Neural cell (in vitro differentiated cells): ENCODE data around the gene FYN. TPM values are rescaled to one million over a fixed set of nuclear protein-coding genes. Genes with fewer than 3 reads are reported as not detected.

Experiments used
- H2AFZ ChIP-seq: fragments of 200-600, 300-800 bp; sonication (generic), shearing (Covaris generic); 2 replicates; pipeline ENCODE4 v1.6.0; 2014; ENCODE audit warnings: low read depth, mild to moderate bottlenecking, antibody characterized with exemption, low read length, moderate library complexity
- H3F3A ChIP-seq: fragments of 200-600 bp; shearing (Covaris generic); 2 replicates; pipeline ENCODE4 v1.6.1; 2016; ENCODE audit warnings: mild to moderate bottlenecking, moderate library complexity, mixed read lengths, antibody characterized with exemption, low read length; ENCODE audit not compliant: insufficient read depth, poor library complexity, severe bottlenecking
- H3K27ac ChIP-seq: fragments of 200-600, 300-800 bp; sonication (generic), shearing (Covaris generic); 2 replicates; pipeline ENCODE4 v1.5.1; 2014; ENCODE audit warnings: mild to moderate bottlenecking, low read length, moderate library complexity
- H3K27me3 ChIP-seq: fragments of 300-800, 200-600 bp; sonication (generic), shearing (Covaris generic); 2 replicates; pipeline ENCODE4 v1.6.0; 2014; ENCODE audit warnings: mild to moderate bottlenecking, low read depth, low read length, moderate library complexity; ENCODE audit not compliant: insufficient read depth
- H3K36me3 ChIP-seq: fragments of 300-800, 200-600 bp; sonication (generic), shearing (Covaris generic); 2 replicates; pipeline ENCODE4 v1.5.1; 2014; ENCODE audit warnings: mild to moderate bottlenecking, antibody characterized with exemption, low read length, moderate library complexity; ENCODE audit not compliant: insufficient read depth
- H3K4me2 ChIP-seq: fragments of 300-800, 200-600 bp; sonication (generic), shearing (Covaris generic); 2 replicates; pipeline ENCODE4 v1.6.0; 2014; ENCODE audit warnings: mild to moderate bottlenecking, low read length
- H3K4me3 ChIP-seq: fragments of 300-800, 200-600 bp; sonication (generic), shearing (Covaris generic); 2 replicates; pipeline ENCODE4 v1.5.1; 2014; ENCODE audit warnings: mild to moderate bottlenecking, low read length, moderate library complexity
- H3K79me2 ChIP-seq: fragments of 200-600 bp; shearing (Covaris generic); replicated peaks from 2 replicates; pipeline ENCODE4 v1.6.0; 2014; ENCODE audit warnings: mild to moderate bottlenecking, low read length, moderate library complexity; ENCODE audit not compliant: insufficient read depth
- H3K9ac ChIP-seq: fragments of 300-800, 200-600 bp; sonication (generic), shearing (Covaris generic); 2 replicates; pipeline ENCODE4 v1.6.1; 2016; ENCODE audit warnings: mild to moderate bottlenecking, low read length, mixed read lengths
- H3K9me2 ChIP-seq: fragments of 200-600 bp; shearing (Covaris generic); 2 replicates; pipeline ENCODE4 v1.6.1; 2016; ENCODE audit warnings: mild to moderate bottlenecking, low read length, mixed read lengths; ENCODE audit not compliant: insufficient read depth
- H3K9me3 ChIP-seq: fragments of 200-600, 300-800 bp; sonication (generic), shearing (Covaris generic); 2 replicates; pipeline ENCODE4 v1.6.1; 2016; ENCODE audit warnings: mild to moderate bottlenecking, mixed run types, low read length, moderate library complexity, mixed read lengths
- H4K20me1 ChIP-seq: fragments of 200-600 bp; shearing (Covaris generic); 2 replicates; pipeline ENCODE4 v1.6.1; 2016; ENCODE audit warnings: mild to moderate bottlenecking, mixed run types; ENCODE audit not compliant: insufficient read depth
- EP300 ChIP-seq: fragments of 450-650 bp; conservative IDR thresholded peaks from 2 replicates; pipeline ENCODE4 v1.6.1; 2014; ENCODE audit warnings: antibody characterized with exemption, mild to moderate bottlenecking, moderate library complexity; ENCODE audit not compliant: poor library complexity, severe bottlenecking
- EZH2 ChIP-seq: fragments of 200-600, 300-800 bp; shearing (Covaris generic), sonication (generic); IDR thresholded peaks from 2 replicates; pipeline ENCODE4 v1.6.1; 2014; ENCODE audit warnings: antibody characterized with exemption, low read length, borderline replicate concordance, mild to moderate bottlenecking; ENCODE audit not compliant: insufficient read depth, poor library complexity, severe bottlenecking
- MXI1 ChIP-seq: fragments of 450-650 bp; conservative IDR thresholded peaks from 2 replicates; pipeline ENCODE4 v1.6.1; 2014; ENCODE audit warnings: antibody characterized with exemption, mild to moderate bottlenecking; ENCODE audit not compliant: poor library complexity, severe bottlenecking
- POLR2AphosphoS5 ChIP-seq: IDR thresholded peaks from 2 replicates; pipeline ENCODE4 v1.6.1; 2012
- RAD21 ChIP-seq: fragments of 450-650 bp; conservative IDR thresholded peaks from 2 replicates; pipeline ENCODE4 v1.6.1; 2014; ENCODE audit warnings: antibody characterized with exemption, mild to moderate bottlenecking, moderate library complexity
- REST ChIP-seq: IDR thresholded peaks from 2 replicates; pipeline ENCODE4 v1.6.1; 2012; ENCODE audit warnings: borderline replicate concordance
- SMC3 ChIP-seq: fragments of 450-650 bp; conservative IDR thresholded peaks from 2 replicates; pipeline ENCODE4 v1.6.1; 2014; ENCODE audit warnings: antibody characterized with exemption, mild to moderate bottlenecking, moderate library complexity; ENCODE audit not compliant: poor library complexity
- TAF1 ChIP-seq: IDR thresholded peaks from 2 replicates; pipeline ENCODE4 v1.6.1; 2012; ENCODE audit warnings: low read depth
- polyA plus RNA-seq: library from polyadenylated mRNA; depleted of rRNA; stranded (reverse); fragments of >200 nt; gene quantifications from 2 replicates; pipeline ENCODE4 v1.2.3, GENCODE V29; 2014
- TF ChIP-seq, protein P1 (sequence below): fragments of 450-650 bp; IDR thresholded peaks from 2 replicates; pipeline ENCODE4 v1.5.1; 2014; ENCODE audit warnings: antibody characterized with exemption, mild to moderate bottlenecking, moderate library complexity; ENCODE audit not compliant: poor library complexity, severe bottlenecking

Gene FYN
- polyA plus RNA-seq, 1 donor from 2014 or later, result 277 TPM

DNA sequence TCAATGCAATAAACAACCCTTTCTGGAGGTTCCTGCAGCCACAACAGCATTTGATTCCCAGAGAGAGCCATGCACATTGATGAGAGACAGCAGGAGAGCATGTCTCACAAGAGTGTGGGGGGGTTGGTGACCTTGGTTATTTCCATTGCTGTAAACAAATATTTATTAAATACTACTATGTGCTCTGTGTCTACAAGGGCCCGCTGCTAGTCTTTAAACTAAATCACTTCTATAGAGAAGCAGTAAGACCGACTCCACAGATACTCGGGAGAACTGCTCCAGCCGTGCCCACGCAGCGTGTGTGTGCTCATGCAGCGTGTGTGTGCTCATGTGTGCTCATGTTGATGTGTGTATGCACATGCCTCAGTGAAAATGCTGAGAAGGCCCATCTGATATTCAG is 184.9 kb downstream of the FYN start:
- Histone ChIP-seq H4K20me1 (no peaks in the 10 kb centered on the region), H2AFZ (no peak overlapping the region), H3K9me2 (no peaks in the 10 kb centered on the region), H3K27me3 (no peaks in the 10 kb centered on the region), H3F3A (peaks cover 17% of the 10 kb centered on the region), H3K36me3 (peaks cover 20% of the 10 kb centered on the region), H3K27ac (no peak overlapping the region), H3K4me3 (no peak overlapping the region), H3K9ac (no peak overlapping the region), H3K4me2 (no peak overlapping the region), H3K79me2 (no peaks in the 10 kb centered on the region), H3K9me3 (no peaks in the 10 kb centered on the region)
- no peak for TF ChIP-seq RAD21
- no peak for TF ChIP-seq MXI1
- TF ChIP-seq REST, result no peak
- TF ChIP-seq SMC3, result no peak
- TF ChIP-seq, protein P1, sequence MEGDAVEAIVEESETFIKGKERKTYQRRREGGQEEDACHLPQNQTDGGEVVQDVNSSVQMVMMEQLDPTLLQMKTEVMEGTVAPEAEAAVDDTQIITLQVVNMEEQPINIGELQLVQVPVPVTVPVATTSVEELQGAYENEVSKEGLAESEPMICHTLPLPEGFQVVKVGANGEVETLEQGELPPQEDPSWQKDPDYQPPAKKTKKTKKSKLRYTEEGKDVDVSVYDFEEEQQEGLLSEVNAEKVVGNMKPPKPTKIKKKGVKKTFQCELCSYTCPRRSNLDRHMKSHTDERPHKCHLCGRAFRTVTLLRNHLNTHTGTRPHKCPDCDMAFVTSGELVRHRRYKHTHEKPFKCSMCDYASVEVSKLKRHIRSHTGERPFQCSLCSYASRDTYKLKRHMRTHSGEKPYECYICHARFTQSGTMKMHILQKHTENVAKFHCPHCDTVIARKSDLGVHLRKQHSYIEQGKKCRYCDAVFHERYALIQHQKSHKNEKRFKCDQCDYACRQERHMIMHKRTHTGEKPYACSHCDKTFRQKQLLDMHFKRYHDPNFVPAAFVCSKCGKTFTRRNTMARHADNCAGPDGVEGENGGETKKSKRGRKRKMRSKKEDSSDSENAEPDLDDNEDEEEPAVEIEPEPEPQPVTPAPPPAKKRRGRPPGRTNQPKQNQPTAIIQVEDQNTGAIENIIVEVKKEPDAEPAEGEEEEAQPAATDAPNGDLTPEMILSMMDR, result no peak
- no peak for TF ChIP-seq TAF1
- no peak for TF ChIP-seq POLR2AphosphoS5
- no peak for TF ChIP-seq EZH2
- TF ChIP-seq EP300, result no peak

DNA sequence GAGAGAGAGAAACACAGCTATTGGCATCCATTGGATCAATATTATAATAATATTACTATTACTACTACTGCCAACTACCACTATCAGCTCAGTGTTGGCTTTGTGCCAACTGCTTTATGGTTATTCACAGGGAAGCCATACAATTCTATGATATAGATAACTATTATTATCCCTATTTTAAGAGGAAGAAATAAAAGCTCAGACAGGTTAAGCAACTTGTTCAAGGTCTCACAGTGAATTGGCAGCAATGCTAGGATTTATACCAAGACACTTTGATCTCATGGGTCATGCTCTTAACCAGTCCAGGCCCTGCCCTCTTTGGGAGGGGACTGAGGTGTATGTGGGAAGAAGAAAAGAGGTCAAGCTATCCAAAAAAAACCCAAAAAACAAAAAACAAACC is 185.6 kb downstream of the FYN start:
- no peaks in the 10 kb centered on the region for H3K9me3 ChIP-seq
- H3K9ac ChIP-seq, result no peak overlapping the region
- no peaks in the 10 kb centered on the region for H4K20me1 ChIP-seq
- H3K9me2 ChIP-seq, result no peaks in the 10 kb centered on the region
- H2AFZ ChIP-seq, result no peak overlapping the region
- TF ChIP-seq, protein P1, result no peak
- TF ChIP-seq SMC3 (no peak), EP300 (no peak), REST (no peak), EZH2 (no peak), TAF1 (no peak), MXI1 (no peak), RAD21 (no peak)
- peaks cover 20% of the 10 kb centered on the region for H3K36me3 ChIP-seq
- H3K4me2 ChIP-seq, result no peak overlapping the region
- H3K4me3 ChIP-seq, result no peak overlapping the region
- H3F3A ChIP-seq, result peaks cover 17% of the 10 kb centered on the region
- no peaks in the 10 kb centered on the region for H3K79me2 ChIP-seq
- no peak overlapping the region for H3K27ac ChIP-seq
- H3K27me3 ChIP-seq, result no peaks in the 10 kb centered on the region
